ENCODE data around the gene TEKT1. TPM values are rescaled to one million over a fixed set of nuclear protein-coding genes. Genes with fewer than 3 reads are reported as not detected.

Gene TEKT1
- total RNA-seq, 1 experiment from 2014 or later, result not detected

Other genes starting within 250 kb of the TEKT1 start
- gene KIAA0753, start 191.0 kb downstream of the TEKT1 start, total RNA-seq (2014; rRNA removed), result 6.9 and 7.3 TPM in 2 replicates
- gene TXNDC17, start 190.7 kb downstream of the TEKT1 start, total RNA-seq (2014; rRNA removed), result 154 and 248 TPM in 2 replicates
- gene MED31, start 180.1 kb downstream of the TEKT1 start, total RNA-seq (2014; rRNA removed), result 18.8 and 19.1 TPM in 2 replicates
- 0.15 TPM in 1 of 2 replicates, not detected in the other for gene C17orf100, start 180.0 kb downstream of the TEKT1 start, total RNA-seq (2014; rRNA removed)
- not detected in 2 replicates for gene SLC13A5, start 118.4 kb downstream of the TEKT1 start, total RNA-seq (2014; rRNA removed)
- not detected in 2 replicates for gene XAF1, start 75.7 kb downstream of the TEKT1 start, total RNA-seq (2014; rRNA removed)
- gene FBXO39, start 55.5 kb downstream of the TEKT1 start, total RNA-seq (2014; rRNA removed), result not detected in 2 replicates
- gene ALOX12, start 164.3 kb upstream of the TEKT1 start, total RNA-seq (2014; rRNA removed), result not detected in 2 replicates
- gene RNASEK, start 180.9 kb upstream of the TEKT1 start, total RNA-seq (2014; rRNA removed), result 169 and 195 TPM in 2 replicates
- 0.12 TPM in 1 of 2 replicates, not detected in the other for gene BCL6B, start 191.3 kb upstream of the TEKT1 start, total RNA-seq (2014; rRNA removed)
- gene SLC16A13, start 204.3 kb upstream of the TEKT1 start, total RNA-seq (2014; rRNA removed), result 0.62 and 1.7 TPM in 2 replicates
- 0.75 TPM in 1 of 2 replicates, not detected in the other for gene SLC16A11, start 212.4 kb upstream of the TEKT1 start, total RNA-seq (2014; rRNA removed)
- not detected in 2 replicates for gene CLEC10A, start 248.5 kb upstream of the TEKT1 start, total RNA-seq (2014; rRNA removed)